IPS-20b (cell line): ENCODE results near the gene TUBB4B.

Source experiments
- H3K27ac ChIP-seq: one replicate; pipeline ENCODE4 v1.5.1; 2013; ENCODE audit warnings: low read length
- H3K27me3 ChIP-seq: 2 replicates; pipeline ENCODE4 v1.6.1; 2013; ENCODE audit warnings: mild to moderate bottlenecking, low read length, inconsistent platforms; ENCODE audit not compliant: insufficient read depth
- H3K36me3 ChIP-seq: 2 replicates; pipeline ENCODE4 v1.6.1; 2013; ENCODE audit warnings: low read depth, mild to moderate bottlenecking, inconsistent platforms, low read length, moderate library complexity; ENCODE audit not compliant: insufficient read depth
- H3K4me1 ChIP-seq: 2 replicates; pipeline ENCODE4 v1.6.1; 2013; ENCODE audit warnings: mild to moderate bottlenecking, control low read depth, inconsistent platforms, low read length, moderate library complexity; ENCODE audit not compliant: insufficient read depth
- H3K4me3 ChIP-seq: 2 replicates; pipeline ENCODE4 v1.5.1; 2013; ENCODE audit warnings: mild to moderate bottlenecking, low read length, inconsistent platforms
- H3K9ac ChIP-seq: 2 replicates; pipeline ENCODE4 v1.6.1; 2013; ENCODE audit warnings: low read depth, mild to moderate bottlenecking, inconsistent platforms, low read length, moderate library complexity
- H3K9me3 ChIP-seq: 2 replicates; pipeline ENCODE4 v1.6.1; 2013; ENCODE audit warnings: mild to moderate bottlenecking, low read depth, low read length, inconsistent platforms; ENCODE audit not compliant: insufficient read depth

Gene TUBB4B

DNA sequence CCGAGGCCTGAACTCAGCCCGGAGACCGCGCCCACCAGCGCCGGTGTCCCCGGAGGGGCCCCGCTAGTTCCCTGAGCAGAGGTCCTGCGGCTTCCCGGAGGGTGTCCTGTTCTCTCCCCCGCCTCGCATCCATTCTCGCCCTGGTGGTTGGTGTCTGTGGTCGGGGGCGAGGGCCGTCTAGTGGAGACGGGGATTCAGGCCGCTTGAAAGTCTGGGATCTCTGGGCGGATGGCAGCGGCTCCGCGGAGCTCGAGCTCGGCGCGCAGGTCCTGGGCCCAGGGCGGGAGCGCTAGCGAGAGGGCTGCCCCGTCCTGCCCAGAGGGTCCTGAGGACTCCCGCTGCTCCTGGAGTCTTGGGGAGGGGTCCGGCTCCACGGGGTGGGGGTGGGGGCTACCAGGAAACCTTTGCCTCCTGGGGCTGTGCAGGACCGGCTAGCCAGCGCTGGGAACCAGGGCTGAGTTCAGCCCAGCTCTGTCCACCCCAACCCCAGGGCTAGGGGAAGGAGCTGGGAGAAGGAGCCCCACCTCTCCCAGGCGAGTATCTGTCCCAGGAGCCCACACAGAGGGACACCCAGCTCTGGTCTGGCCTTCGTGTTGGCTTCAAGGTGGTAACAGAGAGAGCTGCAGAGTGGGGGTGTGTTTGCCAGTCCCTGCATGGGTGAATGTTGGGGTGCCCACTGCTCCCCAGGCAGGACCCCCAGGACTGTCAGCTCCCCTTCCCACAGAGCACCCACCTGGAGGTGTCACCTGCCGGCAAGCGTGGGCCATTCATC, 40.4 kb downstream of the TUBB4B start:
- Histone ChIP-seq H3K36me3 (no peaks in the 10 kb centered on the region), H3K27ac (no peak overlapping the region), H3K27me3 (peaks cover 52% of the 10 kb centered on the region; the same call in 1 of the 2 replicates), H3K4me3 (peak overlapping the region; percentile 55; the same call in 1 of the 2 replicates), H3K9me3 (no peaks in the 10 kb centered on the region), H3K4me1 (peaks cover 9% of the 10 kb centered on the region; the same call in 1 of the 2 replicates), H3K9ac (no peak overlapping the region)

DNA sequence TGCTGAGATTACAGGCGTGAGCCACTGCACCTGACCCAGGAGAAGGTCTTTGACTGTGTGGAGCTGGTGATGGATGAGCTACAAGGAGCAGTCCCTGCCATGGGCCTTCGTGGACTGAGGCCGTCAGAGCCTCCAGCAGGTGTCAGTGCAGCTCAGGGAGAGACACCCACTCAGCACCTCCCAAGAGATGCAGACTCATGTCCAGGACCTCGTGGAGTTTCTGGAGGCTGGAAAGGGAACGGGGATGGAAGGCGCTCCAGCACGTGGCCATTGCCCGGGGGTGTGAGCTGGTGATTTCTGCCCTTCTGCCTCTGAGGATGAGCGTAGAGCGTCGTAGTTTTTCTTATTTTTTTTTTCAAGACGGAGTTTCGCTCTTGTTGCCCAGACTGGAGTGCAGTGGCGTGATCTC, 45.9 kb downstream of the TUBB4B start:
- Histone ChIP-seq H3K9ac (no peak overlapping the region), H3K9me3 (no peaks in the 10 kb centered on the region), H3K27me3 (peaks cover 9% of the 10 kb centered on the region; the same call in 1 of the 2 replicates), H3K4me1 (no peaks in the 10 kb centered on the region), H3K27ac (no peak overlapping the region), H3K36me3 (no peaks in the 10 kb centered on the region), H3K4me3 (no peak overlapping the region)

DNA sequence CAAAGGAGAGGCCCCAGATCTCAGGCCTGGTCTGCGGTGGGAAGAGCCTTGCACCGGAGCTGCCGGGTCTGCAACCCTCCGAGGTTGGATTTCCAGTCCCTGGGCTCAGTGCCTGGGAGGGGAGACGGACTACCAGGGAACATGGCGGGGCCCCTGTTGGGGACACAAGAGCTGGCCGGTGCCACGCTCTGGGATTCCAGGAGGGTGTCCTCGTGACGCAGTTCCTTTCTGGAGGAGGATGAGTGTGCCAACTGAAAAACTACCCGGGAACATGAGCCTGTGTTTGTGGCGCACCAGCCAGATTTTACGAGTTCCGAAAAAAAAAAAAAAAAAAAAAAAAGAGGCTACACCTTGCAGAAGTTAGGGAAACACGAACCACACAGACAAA, 52.0 kb downstream of the TUBB4B start:
- no peaks in the 10 kb centered on the region for H3K36me3 ChIP-seq
- H3K4me3 ChIP-seq = no peak overlapping the region
- H3K9me3 ChIP-seq = no peaks in the 10 kb centered on the region
- H3K9ac ChIP-seq = no peak overlapping the region
- peaks cover 41% of the 10 kb centered on the region for H3K27me3 ChIP-seq
- no peak overlapping the region for H3K27ac ChIP-seq
- H3K4me1 ChIP-seq = peaks cover 13% of the 10 kb centered on the region; the same call in 1 of the 2 replicates
